Loucy (cell line): ENCODE measurements around the gene AP5Z1.

ENCODE experiments used
- H2AFZ ChIP-seq: fragments of 200-600 bp; sonication (generic); 2 replicates; pipeline ENCODE4 v1.6.0; 2016; ENCODE audit warnings: antibody characterized with exemption, mild to moderate bottlenecking, low read length, moderate library complexity
- H3F3A ChIP-seq: fragments of 200-600 bp; 2 replicates; pipeline ENCODE4 v1.6.0; 2016; ENCODE audit warnings: antibody characterized with exemption, low read depth, mild to moderate bottlenecking
- H3K27me3 ChIP-seq: fragments of 200-600 bp; sonication (generic); 2 replicates; pipeline ENCODE4 v1.6.1; 2014; ENCODE audit warnings: low read length, mild to moderate bottlenecking; ENCODE audit not compliant: insufficient read depth, poor library complexity, severe bottlenecking
- H3K36me3 ChIP-seq: fragments of 200-600 bp; sonication (generic); 2 replicates; pipeline ENCODE4 v1.6.1; 2016; ENCODE audit warnings: low read length; ENCODE audit not compliant: insufficient read depth
- H3K4me1 ChIP-seq: fragments of 200-600 bp; sonication (generic); 2 replicates; pipeline ENCODE4 v1.5.1; 2014; ENCODE audit warnings: low read length, mild to moderate bottlenecking; ENCODE audit not compliant: insufficient read depth, poor library complexity, severe bottlenecking
- H3K4me2 ChIP-seq: fragments of 200-600 bp; sonication (generic); 2 replicates; pipeline ENCODE4 v1.6.0; 2014; ENCODE audit warnings: antibody characterized with exemption, low read length, low read depth, mild to moderate bottlenecking; ENCODE audit not compliant: poor library complexity, severe bottlenecking
- H3K4me3 ChIP-seq: fragments of 200-600 bp; sonication (generic); 2 replicates; pipeline ENCODE4 v1.5.1; 2014; ENCODE audit warnings: low read length, mild to moderate bottlenecking, mixed read lengths; ENCODE audit not compliant: poor library complexity, severe bottlenecking
- H3K79me2 ChIP-seq: fragments of 200-600 bp; sonication (generic); 2 replicates; pipeline ENCODE4 v1.6.1; 2014; ENCODE audit warnings: low read length; ENCODE audit not compliant: insufficient read depth
- H3K9ac ChIP-seq: fragments of 200-600 bp; sonication (generic); 2 replicates; pipeline ENCODE4 v1.6.0; 2014; ENCODE audit warnings: mild to moderate bottlenecking, low read depth, low read length, moderate library complexity; ENCODE audit not compliant: poor library complexity, severe bottlenecking
- H3K9me2 ChIP-seq: fragments of 200-600 bp; sonication (generic); replicated peaks from 2 replicates; pipeline ENCODE4 v1.6.1; 2016; ENCODE audit warnings: low read depth, low read length, mixed read lengths
- H3K9me3 ChIP-seq: fragments of 200-600 bp; sonication (generic); 2 replicates; pipeline ENCODE4 v1.6.1; 2014; ENCODE audit warnings: mild to moderate bottlenecking, antibody characterized with exemption, low read length, low read depth; ENCODE audit not compliant: insufficient read depth
- H4K20me1 ChIP-seq: fragments of 200-600 bp; sonication (generic); 2 replicates; pipeline ENCODE4 v1.6.0; 2014; ENCODE audit warnings: antibody characterized with exemption, low read length, mild to moderate bottlenecking; ENCODE audit not compliant: insufficient read depth, poor library complexity, severe bottlenecking
- EZH2phosphoT487 ChIP-seq: fragments of 200-600 bp; IDR thresholded peaks from 2 replicates; pipeline ENCODE4 v1.6.1; 2018; ENCODE audit warnings: antibody characterized with exemption, mild to moderate bottlenecking, moderate library complexity, borderline replicate concordance
- TF ChIP-seq, protein P1 (sequence below): fragments of 200-600 bp; sonication (generic); conservative IDR thresholded peaks from 2 replicates; pipeline ENCODE4 v1.5.1; 2014; ENCODE audit warnings: mild to moderate bottlenecking, antibody characterized with exemption, low read length

The AP5Z1 gene

DNA sequence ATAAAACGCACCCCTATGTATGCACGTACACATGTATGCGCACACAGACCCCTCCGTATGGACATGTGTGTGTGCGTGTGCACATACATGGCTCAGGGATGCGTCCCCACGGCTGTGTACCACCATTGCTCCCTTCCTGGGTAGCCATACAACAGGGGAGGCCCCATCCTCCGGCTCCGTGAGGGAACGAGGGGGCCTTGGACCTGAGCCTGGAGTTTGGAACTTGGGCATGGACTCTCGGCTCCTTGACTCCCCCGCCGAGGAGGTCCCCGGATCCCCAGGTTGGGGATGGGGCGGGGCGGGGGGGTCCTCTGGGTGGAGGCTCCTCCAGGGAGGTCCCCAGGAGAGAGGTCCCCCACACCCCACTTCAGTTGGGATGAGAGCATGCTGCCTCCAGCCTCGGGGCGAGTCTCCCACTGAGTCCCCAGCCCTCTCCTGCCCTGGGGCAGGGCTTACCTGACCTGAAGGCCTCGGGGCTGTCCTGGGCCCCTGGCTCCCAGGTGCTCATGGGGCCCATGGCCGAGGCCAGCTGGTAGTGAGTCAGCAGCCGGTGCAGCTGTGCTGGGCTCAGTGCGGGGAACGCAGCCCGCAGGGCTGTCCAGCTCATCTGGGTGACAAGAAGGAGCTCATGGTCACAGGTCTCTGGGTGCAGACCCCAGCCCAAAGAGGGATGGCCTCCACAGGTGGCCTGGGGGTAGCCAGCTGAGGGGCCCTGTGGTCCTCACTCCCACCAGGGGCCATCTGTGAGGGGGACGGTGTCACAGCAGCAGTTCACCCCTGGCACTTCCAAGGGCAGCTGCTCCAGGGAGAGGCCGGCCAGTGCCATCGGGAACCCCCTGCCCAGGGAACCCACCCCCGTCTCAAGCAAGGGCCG, 29.9 kb downstream of the AP5Z1 start:
- no peaks in the 10 kb centered on the region for H3K36me3 ChIP-seq
- TF ChIP-seq, protein P1, sequence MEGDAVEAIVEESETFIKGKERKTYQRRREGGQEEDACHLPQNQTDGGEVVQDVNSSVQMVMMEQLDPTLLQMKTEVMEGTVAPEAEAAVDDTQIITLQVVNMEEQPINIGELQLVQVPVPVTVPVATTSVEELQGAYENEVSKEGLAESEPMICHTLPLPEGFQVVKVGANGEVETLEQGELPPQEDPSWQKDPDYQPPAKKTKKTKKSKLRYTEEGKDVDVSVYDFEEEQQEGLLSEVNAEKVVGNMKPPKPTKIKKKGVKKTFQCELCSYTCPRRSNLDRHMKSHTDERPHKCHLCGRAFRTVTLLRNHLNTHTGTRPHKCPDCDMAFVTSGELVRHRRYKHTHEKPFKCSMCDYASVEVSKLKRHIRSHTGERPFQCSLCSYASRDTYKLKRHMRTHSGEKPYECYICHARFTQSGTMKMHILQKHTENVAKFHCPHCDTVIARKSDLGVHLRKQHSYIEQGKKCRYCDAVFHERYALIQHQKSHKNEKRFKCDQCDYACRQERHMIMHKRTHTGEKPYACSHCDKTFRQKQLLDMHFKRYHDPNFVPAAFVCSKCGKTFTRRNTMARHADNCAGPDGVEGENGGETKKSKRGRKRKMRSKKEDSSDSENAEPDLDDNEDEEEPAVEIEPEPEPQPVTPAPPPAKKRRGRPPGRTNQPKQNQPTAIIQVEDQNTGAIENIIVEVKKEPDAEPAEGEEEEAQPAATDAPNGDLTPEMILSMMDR, result no peak
- no peak for TF ChIP-seq EZH2phosphoT487
- H3K4me3 ChIP-seq, result no peak overlapping the region
- no peaks in the 10 kb centered on the region for H3K9me3 ChIP-seq
- H3K4me2 ChIP-seq, result no peak overlapping the region
- no peaks in the 10 kb centered on the region for H3K4me1 ChIP-seq
- no peaks in the 10 kb centered on the region for H3K79me2 ChIP-seq
- H2AFZ ChIP-seq, result no peak overlapping the region
- no peaks in the 10 kb centered on the region for H3F3A ChIP-seq
- H4K20me1 ChIP-seq, result no peaks in the 10 kb centered on the region
- no peak overlapping the region for H3K9ac ChIP-seq
- no peaks in the 10 kb centered on the region for H3K27me3 ChIP-seq
- no peaks in the 10 kb centered on the region for H3K9me2 ChIP-seq

DNA sequence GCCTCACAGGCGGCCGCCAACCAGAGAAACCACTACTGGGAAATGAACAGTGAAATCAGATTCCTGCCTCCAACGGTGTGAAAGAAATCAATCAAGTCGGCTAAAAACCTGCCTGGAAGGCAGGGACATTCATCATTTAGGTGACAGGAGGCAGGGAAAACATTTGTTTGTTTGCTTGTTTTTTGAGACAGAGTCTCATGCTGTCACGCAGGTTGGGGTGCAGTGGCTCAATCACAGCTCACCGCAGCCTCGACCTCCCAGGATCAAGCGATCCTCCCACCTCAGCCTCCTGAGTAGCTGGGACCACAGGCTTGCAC, 30.5 kb downstream of the AP5Z1 start:
- Histone ChIP-seq H2AFZ (no peak overlapping the region), H3K9ac (no peak overlapping the region), H3K36me3 (no peaks in the 10 kb centered on the region), H3K9me3 (no peaks in the 10 kb centered on the region), H4K20me1 (no peaks in the 10 kb centered on the region), H3K4me2 (no peak overlapping the region), H3K9me2 (no peaks in the 10 kb centered on the region), H3K4me1 (no peaks in the 10 kb centered on the region), H3F3A (no peaks in the 10 kb centered on the region), H3K4me3 (no peak overlapping the region), H3K79me2 (no peaks in the 10 kb centered on the region), H3K27me3 (no peaks in the 10 kb centered on the region)
- TF ChIP-seq, protein P1, result no peak
- TF ChIP-seq EZH2phosphoT487, result no peak

DNA sequence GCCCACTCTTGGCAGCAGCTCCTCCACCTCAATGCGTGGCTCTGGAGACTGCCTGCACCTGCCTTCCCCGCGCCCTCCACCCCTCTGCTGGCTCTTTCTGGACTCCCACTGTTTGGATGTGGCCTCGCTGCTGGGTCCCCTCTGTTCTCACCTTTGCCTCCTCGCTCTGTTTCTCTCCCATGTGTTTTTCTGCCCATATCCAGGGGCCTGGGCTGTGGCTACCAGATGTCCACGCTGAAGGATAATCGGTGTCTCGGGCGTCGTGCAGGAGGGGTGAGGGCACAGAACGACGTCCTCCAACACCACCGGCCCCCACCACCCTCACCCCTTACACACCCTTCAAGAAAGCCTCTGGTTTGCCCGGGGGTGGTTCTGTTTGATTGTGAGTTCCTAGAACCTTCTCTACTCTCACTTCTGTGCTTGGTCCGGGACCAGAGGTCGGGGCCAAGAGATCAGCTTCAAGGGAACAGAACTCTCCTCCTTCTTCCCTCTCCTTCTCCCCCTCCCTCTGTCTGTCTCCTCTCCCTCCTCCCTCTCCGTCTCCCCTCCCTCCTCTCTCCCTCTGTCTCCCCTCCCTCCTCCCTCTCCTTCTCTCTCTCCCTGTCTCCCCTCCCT, 31.7 kb downstream of the AP5Z1 start:
- TF ChIP-seq, protein P1, result no peak
- no peak for TF ChIP-seq EZH2phosphoT487
- Histone ChIP-seq H3K9me3 (no peaks in the 10 kb centered on the region), H3K4me1 (no peaks in the 10 kb centered on the region), H3K4me3 (no peak overlapping the region), H3F3A (no peaks in the 10 kb centered on the region), H2AFZ (no peak overlapping the region), H3K9ac (no peak overlapping the region), H3K9me2 (no peaks in the 10 kb centered on the region), H3K4me2 (no peak overlapping the region), H3K27me3 (no peaks in the 10 kb centered on the region), H3K36me3 (no peaks in the 10 kb centered on the region), H3K79me2 (no peaks in the 10 kb centered on the region), H4K20me1 (no peaks in the 10 kb centered on the region)
